ENCODE data around the gene FBXO42.

DNA sequence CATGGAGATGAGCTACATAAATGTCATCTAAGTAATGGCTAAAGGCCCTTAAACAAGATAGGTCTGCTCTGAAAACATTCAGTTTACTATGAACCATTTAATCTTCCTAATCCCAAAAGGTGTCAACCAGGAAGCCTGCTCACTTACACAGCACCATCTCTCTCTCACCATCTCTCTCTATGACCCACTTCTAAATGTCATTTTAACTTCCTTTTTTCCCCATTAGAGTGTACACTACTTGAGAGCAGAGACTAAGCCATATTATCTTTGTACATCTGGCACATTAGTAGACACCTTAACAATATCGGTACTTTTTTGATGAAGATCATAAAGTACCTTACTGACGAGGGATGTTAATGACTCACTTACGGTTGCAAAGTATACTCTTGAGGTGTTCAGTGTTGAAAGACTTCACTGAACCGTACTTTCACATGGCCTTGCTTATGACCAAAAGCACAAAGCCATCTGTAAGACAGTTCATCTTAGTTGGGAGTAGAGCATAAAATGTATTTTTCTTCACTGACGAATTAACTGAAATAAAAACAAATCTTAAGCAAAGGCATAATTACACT is 25.4 kb downstream of the FBXO42 start:
- TF ChIP-seq, protein P1, sequence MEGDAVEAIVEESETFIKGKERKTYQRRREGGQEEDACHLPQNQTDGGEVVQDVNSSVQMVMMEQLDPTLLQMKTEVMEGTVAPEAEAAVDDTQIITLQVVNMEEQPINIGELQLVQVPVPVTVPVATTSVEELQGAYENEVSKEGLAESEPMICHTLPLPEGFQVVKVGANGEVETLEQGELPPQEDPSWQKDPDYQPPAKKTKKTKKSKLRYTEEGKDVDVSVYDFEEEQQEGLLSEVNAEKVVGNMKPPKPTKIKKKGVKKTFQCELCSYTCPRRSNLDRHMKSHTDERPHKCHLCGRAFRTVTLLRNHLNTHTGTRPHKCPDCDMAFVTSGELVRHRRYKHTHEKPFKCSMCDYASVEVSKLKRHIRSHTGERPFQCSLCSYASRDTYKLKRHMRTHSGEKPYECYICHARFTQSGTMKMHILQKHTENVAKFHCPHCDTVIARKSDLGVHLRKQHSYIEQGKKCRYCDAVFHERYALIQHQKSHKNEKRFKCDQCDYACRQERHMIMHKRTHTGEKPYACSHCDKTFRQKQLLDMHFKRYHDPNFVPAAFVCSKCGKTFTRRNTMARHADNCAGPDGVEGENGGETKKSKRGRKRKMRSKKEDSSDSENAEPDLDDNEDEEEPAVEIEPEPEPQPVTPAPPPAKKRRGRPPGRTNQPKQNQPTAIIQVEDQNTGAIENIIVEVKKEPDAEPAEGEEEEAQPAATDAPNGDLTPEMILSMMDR (IDR thresholded peaks at IDR 0.05) = no peak
- TF ChIP-seq POLR2A (IDR thresholded peaks at IDR 0.05) = no peak

All from right lobe of liver (tissue), 4 donors.